K562 (cell line): ENCODE data around the gene SYMPK. TPM values are rescaled to one million over a fixed set of nuclear protein-coding genes. Genes with fewer than 3 reads are reported as not detected.
"Not testable (repeated sequence)": the region's sequence is repeated elsewhere in the genome, so short reads cannot be mapped to it uniquely, and the experiment has no call there.

Source experiments
- ATAC-seq: fragments of 200-7000 bp; cut with Tn5 transposase; 3 replicates; pipeline ENCODE4 v1.9.1; 2020; ENCODE audit warnings: moderate library complexity
- BruUV-seq: library from RNA; stranded (reverse); fragments of 400-500 nt; replicated peaks from 2 replicates; lab custom pipeline; 2021; lab: Mats Ljungman, UMichigan
- CTCF ChIA-PET: fragments of 300-600 bp; formaldehyde crosslinking; extraction: SDS; loops from one replicate; lab custom pipeline; 2021; ENCODE audit warnings: low intra/inter-chr PET ratio; lab: Yijun Ruan, JAX
- POLR2A ChIA-PET: fragments of 300-600, 350-650 bp; sonication (Branson Sonifier 250); formaldehyde crosslinking; extraction: SDS; loops from one replicate; lab custom pipeline; 2021; ENCODE audit warnings: antibody characterized with exemption, inconsistent platforms; lab: Yijun Ruan, JAX
- DNase-seq, 4 experiments: peaks; one replicate each; pipeline versions ENCODE4 v3.0.0 to v3.0.0-alpha.2; 2011 to 2018; ENCODE audit warnings: low spot score in 3 of 4, mixed read lengths in 3 of 4; ENCODE audit errors: extremely low read depth in 1 of 4
- FAIRE-seq: peaks from 2 replicates; lab custom pipeline; 2011; peaks lifted over from hg19 to GRCh38; lab: Jason Lieb, UNC
- H2AFZ ChIP-seq: 2 replicates; pipeline ENCODE4 v1.6.0; 2011; ENCODE audit warnings: low read depth, low read length, control low read depth, inconsistent platforms
- H3K27ac ChIP-seq: fragments of 200-600 bp; 3 replicates; pipeline ENCODE4 v1.8.0; 2011; ENCODE audit warnings: low read depth, mild to moderate bottlenecking, control low read depth, inconsistent platforms, low read length, moderate library complexity, mixed read lengths; ENCODE audit errors: extremely low read depth
- H3K27me3 ChIP-seq, 2 experiments: fragments of 300-600 bp in 1 of 2; 2 replicates in 1 of 2; 3 replicates in 1 of 2; pipeline versions ENCODE4 v1.6.0 to v1.8.0; 2011; ENCODE audit warnings: inconsistent platforms in 2 of 2, low read length in 2 of 2, mild to moderate bottlenecking in 1 of 2, mixed read lengths in 1 of 2, moderate library complexity in 1 of 2; ENCODE audit not compliant: control insufficient read depth in 2 of 2, insufficient read depth in 2 of 2
- H3K36me3 ChIP-seq: fragments of 300-600 bp; 3 replicates; pipeline ENCODE4 v1.8.0; 2011; ENCODE audit warnings: mild to moderate bottlenecking, low read length, inconsistent platforms; ENCODE audit not compliant: control insufficient read depth, insufficient read depth
- H3K4me1 ChIP-seq, 2 experiments: fragments of 200-600 bp in 1 of 2; replicated peaks in 1 of 2; 2 replicates in 1 of 2; 3 replicates in 1 of 2; pipeline versions ENCODE4 v1.5.1 to v1.8.0; 2011; ENCODE audit warnings: inconsistent platforms in 2 of 2, low read length in 2 of 2, mild to moderate bottlenecking in 1 of 2, mixed read lengths in 1 of 2, moderate library complexity in 1 of 2; ENCODE audit not compliant: control insufficient read depth in 2 of 2, insufficient read depth in 2 of 2
- H3K4me2 ChIP-seq: 2 replicates; pipeline ENCODE4 v1.6.1; 2011; ENCODE audit warnings: low read length, control low read depth, inconsistent platforms, mixed read lengths; ENCODE audit not compliant: insufficient read depth
- H3K4me3 ChIP-seq: fragments of 200-600 bp; sonication (generic), shearing (Covaris generic); 2 replicates; pipeline ENCODE4 v1.5.1; 2016; ENCODE audit warnings: control low read depth, inconsistent platforms
- H3K79me2 ChIP-seq: fragments of 200-600 bp; 3 replicates; pipeline ENCODE4 v1.8.0; 2011; ENCODE audit warnings: low read length, inconsistent platforms; ENCODE audit not compliant: control insufficient read depth, insufficient read depth
- H3K9ac ChIP-seq, 2 experiments: 2 replicates each; pipeline versions ENCODE4 v1.6.0 to v1.6.1; 2011; ENCODE audit warnings: low read depth in 2 of 2, low read length in 2 of 2, control low read depth in 1 of 2, inconsistent platforms in 1 of 2, mild to moderate bottlenecking in 1 of 2, mixed read lengths in 1 of 2; ENCODE audit not compliant: insufficient read depth in 1 of 2
- H3K9me1 ChIP-seq: one replicate; pipeline ENCODE4 v1.6.0; 2011; ENCODE audit warnings: inconsistent platforms, mild to moderate bottlenecking, low read length, moderate library complexity; ENCODE audit not compliant: control insufficient read depth, insufficient read depth
- H3K9me3 ChIP-seq: replicated peaks from 2 replicates; pipeline ENCODE4 v1.5.1; 2011; ENCODE audit warnings: low read depth, low read length, inconsistent platforms; ENCODE audit not compliant: control insufficient read depth, insufficient read depth
- H4K20me1 ChIP-seq: replicated peaks from 2 replicates; pipeline ENCODE4 v1.6.1; 2011; ENCODE audit warnings: low read length, inconsistent platforms, mixed read lengths; ENCODE audit not compliant: control insufficient read depth, insufficient read depth
- DACH1 ChIP-seq: fragments of 450-650 bp; IDR thresholded peaks from 2 replicates; pipeline ENCODE4 v1.6.1; 2018; ENCODE audit not compliant: partially characterized antibody
- PHF20 ChIP-seq: fragments of 450-650 bp; IDR thresholded peaks from 2 replicates; pipeline ENCODE4 v1.6.1; 2018; ENCODE audit not compliant: partially characterized antibody
- WGBS: fragments of 100-300 bp; shearing (Covaris generic); methylation state at CpG from one replicate; pipeline ENCODE4 v1.1.6; 2016; ENCODE audit warnings: low coverage, mixed read lengths; ENCODE audit not compliant: insufficient coverage; ENCODE audit errors: missing lambda C conversion rate; 5-methylcytosine and 5-hydroxymethylcytosine counted together
- in situ Hi-C: fragments of 300-500 bp; cut with MboI; formaldehyde crosslinking; loops from 4 replicates; pipeline ENCODE4 v1.15.0; 2018; ENCODE audit warnings: inconsistent platforms, mixed read lengths
- intact Hi-C: fragments of 100-400 bp; cut with micrococcal nuclease; formaldehyde crosslinking; loops from 2 replicates; pipeline ENCODE4 v1.14.2; 2022
- polyA plus RNA-seq, 8 experiments: library from polyadenylated mRNA; depleted of rRNA in 4 of 8; stranded (reverse) in 5 of 8; unstranded in 3 of 8; fragments of >200 nt; fragmentation: Nextera tagmentation in 2 of 8; fragmentation: Illumina TruSeq in 1 of 8; extraction: Ambion mirVana in 2 of 8; extraction: Trizol in 1 of 8; gene quantifications; 2 replicates each; pipeline versions ENCODE4 v1.2.1 to v1.2.3, GENCODE V29; 2011 to 2014; ENCODE audit warnings: inconsistent platforms in 1 of 8, missing spikeins in 1 of 8
- total RNA-seq, 7 experiments: library from RNA; depleted of rRNA in 6 of 7; stranded (reverse); fragments of >200 nt in 6 of 7; fragmentation: Illumina TruSeq in 2 of 7; extraction: Trizol in 2 of 7; gene quantifications; 2 replicates each; pipeline versions ENCODE4 v1.2.1 to v1.2.3, GENCODE V29; 2011 to 2021; ENCODE audit warnings: low replicate concordance in 1 of 7
- TF ChIP-seq, protein P1 (sequence below): sonication (generic); formaldehyde crosslinking; IDR thresholded peaks from 2 replicates; pipeline ENCODE4 v1.8.0; 2022; ENCODE audit warnings: missing genetic modification reagents, mild to moderate bottlenecking, moderate library complexity, borderline replicate concordance

Gene SYMPK
- total and polyA plus RNA-seq, 9 of the 15 experiments (the other 6 are each of a cell fraction or from before 2014, with no cell fraction given): 0.73 to 95.5 (median 58.4) TPM

DNA sequence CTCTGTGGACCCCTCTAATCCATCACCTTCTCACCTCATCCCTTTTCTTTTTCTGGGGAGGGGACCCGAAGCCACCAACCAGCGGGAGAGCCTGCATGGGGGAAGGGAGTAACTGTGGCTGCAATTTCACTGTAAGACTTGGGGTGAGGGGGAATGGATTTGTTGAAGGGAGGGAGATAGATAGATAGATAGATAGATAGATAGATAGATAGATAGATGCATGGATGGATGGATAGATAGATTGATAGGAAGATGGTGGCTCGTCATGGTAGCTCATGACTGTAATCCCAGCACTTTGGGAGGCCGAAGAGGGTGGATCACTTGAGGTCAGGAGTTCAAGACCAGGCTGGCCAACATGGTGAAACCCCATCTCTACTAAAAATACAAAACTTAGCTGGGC lies 4.3 kb upstream of the SYMPK start:
- H2AFZ ChIP-seq, H3K9me3 ChIP-seq, H3K4me2 ChIP-seq, FAIRE-seq, H3K9ac ChIP-seq, H3K4me3 ChIP-seq, H3K27me3 ChIP-seq: not testable (repeated sequence)
- TF ChIP-seq DACH1: peak; percentile 95
- TF ChIP-seq, all 486 proteins: peak for 1; not testable (repeated sequence) for 485
- H3K9me1 ChIP-seq, in situ Hi-C loops, H3K27ac ChIP-seq, ATAC-seq, BruUV-seq, DNase-seq, intact Hi-C loops, H4K20me1 ChIP-seq, H3K36me3 ChIP-seq: not testable (repeated sequence)
- peaks cover 26% of the 10 kb centered on the region for H3K79me2 ChIP-seq
- H3K4me1 ChIP-seq: peaks cover 23 to 43% of the 10 kb centered on the region in 2 experiments
- ChIA-PET CTCF (interaction anchor here (5.5 kb wide), 1 partner anchor 15 kb away, joined by 102 read pairs; no protein-coding TSS in a partner anchor), POLR2A (interaction anchor here (0.6 to 2.0 kb wide), 4 partner anchors 9 to 919 kb away, joined by 3 to 5 read pairs (median 4); partner anchors contain the start of gene IRF2BP1)
- WGBS: 42% methylated on average over 4 of the region's 4 CpGs

DNA sequence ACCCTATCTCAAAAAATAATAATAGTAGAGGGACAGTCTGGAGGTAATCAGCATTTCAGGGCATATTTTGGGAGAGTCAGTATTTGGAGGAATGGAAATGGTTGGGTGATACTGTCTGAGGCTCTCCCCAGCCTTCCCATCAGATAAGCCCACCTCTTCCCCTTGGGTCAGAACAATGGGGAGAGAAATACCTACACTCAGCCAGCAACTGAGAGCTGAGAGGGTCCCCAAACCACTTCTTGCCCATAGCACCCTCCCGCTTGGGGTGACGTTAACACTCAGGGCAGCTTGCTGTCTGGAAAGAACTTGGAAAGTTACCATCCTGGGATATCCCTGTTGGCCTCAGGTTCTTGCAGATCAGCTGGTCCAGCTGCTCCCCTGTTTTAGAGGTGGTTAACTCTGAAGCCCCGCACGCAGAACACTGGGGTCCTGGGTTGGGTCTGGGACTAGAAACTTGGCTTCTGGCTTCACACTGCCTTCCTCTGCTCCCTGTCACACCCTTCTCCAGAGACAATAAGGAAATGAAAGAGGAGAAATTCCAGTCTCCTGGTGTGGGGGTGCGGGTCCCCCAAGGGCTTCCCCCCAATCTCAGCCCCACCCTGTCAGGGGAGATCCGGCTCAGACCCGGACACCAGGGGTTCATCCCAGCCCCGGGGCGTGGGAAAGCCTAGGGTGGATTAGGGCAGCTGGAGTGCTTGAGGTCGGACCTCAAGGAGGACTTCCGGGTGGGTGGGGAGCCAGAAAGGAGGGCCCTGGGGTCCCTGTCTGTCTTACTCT lies 3.6 kb upstream of the SYMPK start:
- peaks cover 23 to 42% of the 10 kb centered on the region in 2 experiments for H3K4me1 ChIP-seq
- H3K27ac ChIP-seq: 0 out of 3 replicates have a peak overlapping the region, but pooled peaks have one; percentile 5
- peak overlapping the region in 1 of 2 experiments; percentile 65; a peak in 1 of 4 replicates for H3K9ac ChIP-seq
- 66% methylated on average over 7 of the region's 11 CpGs for WGBS
- intact Hi-C loops (no loop called here), in situ Hi-C loops (no loop called here)
- no peak overlapping the region for H2AFZ ChIP-seq
- DNase-seq: no peak
- peaks cover 32% of the 10 kb centered on the region for H3K79me2 ChIP-seq
- peak overlapping the region; percentile 52 for H3K4me2 ChIP-seq
- no peak for ATAC-seq
- TF ChIP-seq, protein P1, sequence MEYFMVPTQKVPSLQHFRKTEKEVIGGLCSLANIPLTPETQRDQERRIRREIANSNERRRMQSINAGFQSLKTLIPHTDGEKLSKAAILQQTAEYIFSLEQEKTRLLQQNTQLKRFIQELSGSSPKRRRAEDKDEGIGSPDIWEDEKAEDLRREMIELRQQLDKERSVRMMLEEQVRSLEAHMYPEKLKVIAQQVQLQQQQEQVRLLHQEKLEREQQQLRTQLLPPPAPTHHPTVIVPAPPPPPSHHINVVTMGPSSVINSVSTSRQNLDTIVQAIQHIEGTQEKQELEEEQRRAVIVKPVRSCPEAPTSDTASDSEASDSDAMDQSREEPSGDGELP (CRISPR knock-in tag): peak; percentile 17; the same call in 1 of the 2 replicates
- no peak for TF ChIP-seq PHF20
- H4K20me1 ChIP-seq: no peaks in the 10 kb centered on the region
- no TSS peak for BruUV-seq
- H3K27me3 ChIP-seq: no peaks in the 10 kb centered on the region
- H3K36me3 ChIP-seq: 0 out of 3 replicates have a peak, but pooled peaks cover 5% of the 10 kb centered on the region
- POLR2A ChIA-PET: interaction anchor here (0.6 to 2.0 kb wide), 8 partner anchors 9 to 920 kb away, joined by 3 to 9 read pairs (median 3); partner anchors contain the start of genes CCDC61 and IRF2BP1
- no peaks in the 10 kb centered on the region for H3K9me3 ChIP-seq
- no peak for FAIRE-seq
- H3K4me3 ChIP-seq: no peak overlapping the region
- CTCF ChIA-PET: interaction anchor here (5.5 kb wide), 1 partner anchor 15 kb away, joined by 102 read pairs; no protein-coding TSS in a partner anchor
- peaks cover 2% of the 10 kb centered on the region for H3K9me1 ChIP-seq
